NCI-H446 treated with DMSO at 0.1 percent for 48 hours (cell line): ENCODE measurements around the gene ANKS1B.

ENCODE experiments used
- DNase-seq: peaks from one replicate; lab custom pipeline; 2025; lab: John Stamatoyannopoulos, UW

ANKS1B gene

GRCh38 chr12:98817742-98818141 lies 1167.0 kb downstream of the ANKS1B start:
- DNase-seq = no peak

DNA sequence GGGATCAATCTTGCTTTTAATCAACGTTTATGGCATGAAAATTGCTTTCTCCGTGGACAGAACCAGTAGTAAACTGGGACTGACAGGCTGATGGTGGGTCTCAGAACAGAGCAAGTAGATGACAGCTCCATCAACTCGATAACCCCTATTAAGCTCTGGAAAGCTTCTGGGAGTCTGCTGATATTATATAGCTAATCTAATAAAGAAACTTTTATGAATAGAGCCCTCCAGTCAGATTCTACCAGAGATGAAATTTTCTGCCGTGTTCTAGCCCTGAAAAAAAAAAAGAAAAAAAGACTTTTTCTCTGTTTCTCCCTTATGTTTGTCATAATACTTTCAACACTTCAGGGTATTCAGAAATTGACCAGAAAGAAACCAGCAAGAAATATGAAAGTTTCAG lies 1168.0 kb downstream of the ANKS1B start:
- DNase-seq = no peak

DNA sequence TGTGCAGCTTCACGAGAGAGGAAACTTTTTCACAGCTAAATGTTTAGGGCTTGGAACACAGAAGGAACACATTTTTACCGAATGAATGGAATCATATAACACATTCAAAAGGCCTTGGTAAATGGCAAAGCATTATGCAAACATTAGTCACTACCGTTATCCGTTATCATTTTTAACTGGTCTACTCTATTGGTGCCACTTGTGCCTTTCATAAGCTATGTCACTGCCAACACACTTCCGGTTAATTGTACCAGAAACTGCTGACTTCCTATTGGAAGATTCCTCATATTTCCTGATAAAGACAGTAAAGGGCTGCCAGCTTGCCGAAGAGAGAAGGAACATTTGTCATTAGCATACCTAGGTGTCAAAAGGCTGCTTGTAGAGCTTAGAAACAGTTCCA lies 1170.5 kb downstream of the ANKS1B start:
- no peak for DNase-seq

- no peak for DNase-seq
These were observed 1172.5 kb downstream of the ANKS1B start for GRCh38 chr12:98812225-98812624.

DNA sequence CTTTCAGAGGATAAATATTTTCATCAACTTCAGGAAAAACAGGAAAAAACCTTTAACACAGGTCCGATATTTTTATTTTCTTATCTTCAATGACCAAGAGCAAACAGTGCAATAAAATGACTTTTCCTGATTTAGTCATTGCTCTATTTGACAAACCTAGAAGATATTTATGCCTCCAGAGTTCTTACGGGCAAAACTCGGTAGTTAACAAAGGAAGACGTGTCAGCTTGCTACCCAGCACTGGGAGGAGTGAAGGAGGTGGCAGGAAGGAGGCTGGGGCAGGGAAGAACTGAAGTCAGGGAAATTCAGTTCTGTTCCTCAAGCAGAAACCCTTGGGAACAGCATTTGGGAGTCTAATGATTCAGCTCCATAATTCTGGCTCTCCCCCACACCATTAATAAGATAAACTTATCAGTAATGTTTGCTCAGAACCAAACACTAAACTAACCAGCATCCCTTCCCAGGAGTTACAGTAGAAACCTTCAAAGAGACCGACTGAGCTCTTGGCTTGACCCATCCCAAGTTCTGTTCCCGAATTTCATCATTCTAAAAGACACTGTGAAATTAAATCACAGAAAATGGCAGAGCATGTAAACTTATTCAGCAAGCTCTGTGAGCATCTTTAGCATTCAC lies 1176.4 kb downstream of the ANKS1B start:
- no peak for DNase-seq

- DNase-seq = no peak
These were observed 1177.5 kb downstream of the ANKS1B start for GRCh38 chr12:98807187-98807586.

DNA sequence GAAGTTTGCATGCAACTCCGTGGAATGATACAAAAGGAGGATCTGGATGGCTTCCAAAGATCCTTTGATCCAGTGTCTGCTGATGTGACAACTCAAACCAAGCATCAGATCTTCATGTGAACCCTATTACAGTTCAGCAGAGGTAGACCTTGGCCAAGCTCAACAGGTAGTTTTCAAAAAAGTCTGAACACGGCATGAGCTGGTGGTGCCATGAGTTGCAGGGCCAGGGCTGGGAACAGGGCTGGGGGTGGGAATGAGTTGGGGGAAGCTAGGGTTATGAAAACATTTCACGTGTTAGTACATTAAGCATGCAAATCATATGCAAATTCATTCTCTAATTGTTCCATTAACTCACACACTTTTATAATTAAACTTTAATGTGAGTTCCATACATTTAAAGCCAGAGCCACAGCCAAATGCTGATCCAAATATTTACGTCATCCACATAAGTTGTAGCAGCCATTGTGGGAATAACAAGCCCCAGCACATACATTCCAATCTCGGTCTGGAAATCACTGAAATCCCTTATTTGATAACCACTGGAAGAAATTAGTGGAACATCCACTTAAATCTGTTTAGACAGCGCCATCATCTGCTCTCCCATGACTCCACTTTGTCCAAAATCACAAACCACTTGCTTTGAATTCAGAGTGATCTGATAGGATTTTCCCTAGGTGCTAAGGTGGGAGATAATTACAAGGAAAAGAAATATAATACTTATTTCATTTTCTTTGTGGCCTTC lies 1181.1 kb downstream of the ANKS1B start:
- DNase-seq = no peak

- no peak for DNase-seq
These were observed 1184.9 kb downstream of the ANKS1B start for GRCh38 chr12:98799822-98800221.

- DNase-seq = no peak
These were observed 1185.5 kb downstream of the ANKS1B start for GRCh38 chr12:98799146-98799810.

DNA sequence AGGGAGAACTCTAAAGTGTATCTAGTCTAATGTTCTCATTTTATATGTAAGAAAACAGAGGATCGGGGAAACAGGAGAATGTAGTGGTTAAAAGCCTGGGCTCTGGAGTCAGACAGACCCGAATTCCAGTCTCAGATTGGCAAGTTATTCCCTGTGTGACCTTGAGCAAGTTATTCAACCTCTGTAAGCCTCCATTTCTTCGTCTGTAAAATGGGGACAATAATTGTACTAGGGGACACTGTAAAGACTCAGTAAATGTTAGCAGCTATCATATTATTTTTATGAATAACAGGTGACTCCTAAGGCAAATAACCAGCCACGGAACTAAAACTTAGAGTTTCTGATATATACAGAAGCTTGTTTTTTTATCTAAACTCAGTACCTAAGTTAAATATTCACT lies 1187.5 kb downstream of the ANKS1B start:
- no peak for DNase-seq

- no peak for DNase-seq
These were observed 1188.0 kb downstream of the ANKS1B start for GRCh38 chr12:98796745-98797144.

DNA sequence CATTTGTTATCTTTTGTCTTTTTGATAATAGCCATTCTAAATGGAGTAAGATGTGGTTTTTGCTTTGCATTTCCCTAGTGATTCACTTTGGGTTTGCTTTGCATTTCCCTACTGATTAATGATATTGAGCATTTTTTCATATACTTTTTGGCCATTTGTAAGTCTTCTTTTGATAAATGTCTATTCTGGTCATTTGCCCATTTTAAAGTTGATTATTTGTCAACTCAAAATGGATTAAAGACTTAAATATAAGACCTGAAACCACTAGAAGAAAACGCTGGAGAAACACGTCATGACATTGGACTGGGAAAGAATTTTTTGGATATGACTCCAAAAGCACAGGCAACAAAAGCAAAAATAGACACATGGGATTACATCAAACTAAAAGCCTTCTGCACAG lies 1191.6 kb downstream of the ANKS1B start:
- DNase-seq = no peak

GRCh38 chr12:98791406-98791805 lies 1193.3 kb downstream of the ANKS1B start:
- DNase-seq = no peak

- no peak for DNase-seq
These were observed 1196.3 kb downstream of the ANKS1B start for GRCh38 chr12:98788396-98788795.

- no peak for DNase-seq
These were observed 1198.1 kb downstream of the ANKS1B start for GRCh38 chr12:98786653-98787052.

DNA sequence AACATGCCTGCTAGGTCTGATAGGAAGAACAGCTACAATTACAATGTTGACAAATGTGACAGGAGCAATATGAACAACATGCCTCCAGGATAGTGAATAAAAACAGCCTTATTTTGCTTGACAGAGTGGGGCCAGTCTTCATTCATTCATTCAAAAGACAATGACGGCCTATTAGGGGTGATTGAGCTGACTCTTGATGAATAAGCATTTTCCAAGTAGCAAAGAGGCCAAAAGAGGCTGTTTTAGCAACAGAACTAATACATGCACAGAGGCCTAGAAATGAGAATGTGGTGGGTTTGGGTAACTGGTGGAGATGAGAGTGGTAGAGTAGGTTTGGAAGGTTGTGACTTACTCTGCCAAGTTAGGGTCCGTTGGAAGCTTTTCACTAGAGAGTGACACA lies 1201.3 kb downstream of the ANKS1B start:
- no peak for DNase-seq

DNA sequence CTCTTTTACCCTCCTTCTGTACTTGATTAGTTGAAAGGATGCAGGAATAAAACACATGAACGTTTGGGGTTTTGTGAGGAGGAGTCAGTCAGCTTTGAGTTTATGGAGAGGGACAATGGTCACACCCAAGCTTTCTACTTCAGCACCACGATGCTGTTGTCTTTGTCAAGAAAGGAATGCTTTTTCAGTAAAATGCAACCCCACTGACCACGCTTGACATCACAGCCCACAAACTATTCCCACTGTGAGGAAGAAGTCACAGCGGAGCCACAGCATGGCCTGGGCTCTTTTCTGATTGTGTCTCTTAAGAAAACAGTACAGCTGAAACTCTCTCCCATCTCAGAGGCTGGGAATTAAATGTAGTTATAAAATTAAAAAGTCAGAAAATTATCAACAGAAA lies 1204.5 kb downstream of the ANKS1B start:
- DNase-seq = no peak

- no peak for DNase-seq
These were observed 1211.9 kb downstream of the ANKS1B start for GRCh38 chr12:98772818-98773217.

- no peak for DNase-seq
These were observed 1212.7 kb downstream of the ANKS1B start for GRCh38 chr12:98771811-98772752.

DNA sequence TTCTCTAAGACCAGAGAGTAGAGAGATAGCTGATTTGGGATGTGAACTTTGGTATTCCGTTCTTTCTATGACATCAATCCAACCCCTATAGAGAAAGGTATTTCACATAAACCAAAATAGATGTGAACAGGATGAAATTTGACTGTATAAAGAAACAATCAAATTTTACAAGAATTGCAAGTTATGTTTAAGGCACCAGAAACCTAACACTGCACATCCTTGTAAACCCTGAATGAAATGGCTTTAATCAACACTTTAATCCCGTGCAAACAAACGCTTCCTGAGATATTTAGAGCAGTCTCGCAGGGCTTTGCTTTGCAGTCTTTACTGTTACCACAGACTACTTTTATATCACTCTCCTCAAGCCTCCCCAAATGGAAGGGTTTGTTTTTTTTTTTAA lies 1214.5 kb downstream of the ANKS1B start:
- no peak for DNase-seq

- no peak for DNase-seq
These were observed 1215.7 kb downstream of the ANKS1B start for GRCh38 chr12:98769068-98769467.

DNA sequence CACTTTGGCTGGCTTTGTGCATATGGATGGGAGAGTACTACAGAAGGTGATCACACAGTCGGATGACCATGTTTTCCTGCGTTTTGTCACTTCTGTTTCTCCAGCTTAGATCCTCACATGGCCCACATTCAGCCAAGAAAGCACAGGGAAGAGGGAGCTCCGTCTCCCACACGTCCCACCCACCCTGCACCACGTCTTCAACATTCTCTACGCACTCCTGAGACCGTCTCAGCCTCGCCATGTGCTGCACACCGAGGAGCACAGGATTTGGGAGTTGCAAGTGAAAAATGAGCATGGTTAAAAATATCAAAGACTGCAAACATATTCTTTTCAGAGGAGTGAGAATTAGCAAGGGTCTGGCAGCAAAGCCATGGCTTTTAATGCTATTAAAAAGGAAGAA lies 1217.5 kb downstream of the ANKS1B start:
- DNase-seq = no peak
